ENCODE results near the gene MYCBP2. TPM values are rescaled to one million over a fixed set of nuclear protein-coding genes. Genes with fewer than 3 reads are reported as not detected.

MYCBP2 gene
- polyA plus RNA-seq, 1 of the 3 experiments (the other 2 are of a cell fraction), result 18.5 TPM

GRCh38 chr13:77026255-77026860 is 300.5 kb downstream of the MYCBP2 start:
- H3K79me2 ChIP-seq (ENCODE audit: insufficient read depth), result peaks cover 50% of the 10 kb centered on the region
- peak overlapping the region; percentile 98 for H3K9ac ChIP-seq
- H3K9me2 ChIP-seq, result no peaks in the 10 kb centered on the region
- peaks cover 3 to 5% of the 10 kb centered on the region in 2 experiments for H3K36me3 ChIP-seq (replicated peaks in 1 of 2; ENCODE audit: control insufficient read depth in 1 of 2, insufficient read depth in 2 of 2, low read length in 1 of 2)
- H4K20me1 ChIP-seq (ENCODE audit: insufficient read depth), result peaks cover 50% of the 10 kb centered on the region
- H3K4me1 ChIP-seq (ENCODE audit: control insufficient read depth in 1 of 2, insufficient read depth in 2 of 2, low read depth in 1 of 2, low read length in 1 of 2), result peaks cover 9 to 18% of the 10 kb centered on the region in 2 experiments; a peak in 3 of 4 replicates
- peak overlapping the region; percentile 74 for H3K4me2 ChIP-seq
- H3K27me3 ChIP-seq (ENCODE audit: insufficient read depth), result no peaks in the 10 kb centered on the region
- H2AFZ ChIP-seq (ENCODE audit: low read depth), result peak overlapping the region; percentile 67; the same call in 1 of the 2 replicates
- POLR2A ChIA-PET, result interaction anchor here (0.6 to 1.0 kb wide), 2 partner anchors 26 to 301 kb away, joined by 3 read pairs; partner anchors contain the start of gene MYCBP2
- CTCF ChIA-PET, result interaction anchor here (0.5 to 2.4 kb wide), 3 partner anchors 25 to 452 kb away, joined by 3 to 18 read pairs (median 4); no protein-coding TSS in a partner anchor
- H3K27ac ChIP-seq (ENCODE audit: low read depth in 2 of 2, low read length in 1 of 2), result peak overlapping the region; percentile 82 to 89
- TF ChIP-seq MXI1 (IDR thresholded peaks at IDR 0.05; ENCODE audit: low read depth, low read length) (peak; percentile 95), SIN3A (IDR thresholded peaks at IDR 0.05; ENCODE audit: borderline replicate concordance, low read depth, low read length) (peak; percentile 88), RXRA (IDR thresholded peaks at IDR 0.05; ENCODE audit: borderline replicate concordance, low read depth) (no peak), MAX (IDR thresholded peaks at IDR 0.05; ENCODE audit: low read depth) (peak; percentile 84)
- peaks cover 15% of the 10 kb centered on the region for H3F3A ChIP-seq (replicated peaks; ENCODE audit: insufficient read depth)
- H3K9me3 ChIP-seq, result no peaks in the 10 kb centered on the region
- H3K4me3 ChIP-seq (ENCODE audit: low read depth in 2 of 2, low read length in 1 of 2), result peak overlapping the region; percentile 87 to 92
- DNase-seq, result peak; percentile 83
- 4% methylated on average over 14 of the region's 62 CpGs for WGBS (ENCODE audit: low lambda C conversion rate)

- WGBS (ENCODE audit: low lambda C conversion rate), result 93% methylated on average over 3 of the region's 3 CpGs
- Histone ChIP-seq H3K4me1 (ENCODE audit: control insufficient read depth in 1 of 2, insufficient read depth in 2 of 2, low read depth in 1 of 2, low read length in 1 of 2) (peaks cover 0 to 12% of the 10 kb centered on the region in 2 experiments; a peak in 3 of 4 replicates), H4K20me1 (ENCODE audit: insufficient read depth) (peaks cover 86% of the 10 kb centered on the region), H3K9ac (no peak overlapping the region), H3K4me3 (ENCODE audit: low read depth in 2 of 2, low read length in 1 of 2) (0 out of 4 replicates have a peak overlapping the region, but pooled peaks of 1 of the 2 experiments have one; percentile 16), H3K4me2 (no peak overlapping the region; the same call in 1 of the 2 replicates), H3F3A (replicated peaks; ENCODE audit: insufficient read depth) (peaks cover 14% of the 10 kb centered on the region), H3K36me3 (replicated peaks in 1 of 2; ENCODE audit: control insufficient read depth in 1 of 2, insufficient read depth in 2 of 2, low read length in 1 of 2) (peaks cover 22 to 33% of the 10 kb centered on the region in 2 experiments), H3K9me2 (no peaks in the 10 kb centered on the region), H3K79me2 (ENCODE audit: insufficient read depth) (peaks cover 90% of the 10 kb centered on the region), H3K27me3 (ENCODE audit: insufficient read depth) (no peaks in the 10 kb centered on the region), H3K27ac (ENCODE audit: low read depth in 2 of 2, low read length in 1 of 2) (no peak overlapping the region), H2AFZ (ENCODE audit: low read depth) (no peak overlapping the region), H3K9me3 (no peaks in the 10 kb centered on the region)
- TF ChIP-seq POLR2AphosphoS5 (IDR thresholded peaks at IDR 0.05; ENCODE audit: low read depth, low read length) (no peak), USF2 (IDR thresholded peaks at IDR 0.05; ENCODE audit: borderline replicate concordance, low read depth, low read length) (no peak), NRF1 (IDR thresholded peaks at IDR 0.05; ENCODE audit: low read depth, low read length) (no peak), FOXM1 (IDR thresholded peaks at IDR 0.05; ENCODE audit: low read depth) (no peak), EZH2phosphoT487 (IDR thresholded peaks at IDR 0.05; ENCODE audit: borderline replicate concordance, low read depth) (no peak)
- DNase-seq, result no peak
- POLR2A ChIA-PET, result no interaction called here
- CTCF ChIA-PET, result interaction anchor here (0.6 to 0.8 kb wide), 2 partner anchors 19 to 456 kb away, joined by 3 to 4 read pairs; no protein-coding TSS in a partner anchor
These were observed 304.6 kb downstream of the MYCBP2 start for GRCh38 chr13:77022341-77022740.
